HG02973 (cell line): ENCODE results near the gene SFXN3.

Experiments
- ATAC-seq: cut with Tn5 transposase; IDR thresholded peaks from one replicate; pipeline ENCODE4 v1.9.1; 2021; ENCODE audit warnings: moderate library complexity; ENCODE audit not compliant: unreplicated experiment

Gene SFXN3

DNA sequence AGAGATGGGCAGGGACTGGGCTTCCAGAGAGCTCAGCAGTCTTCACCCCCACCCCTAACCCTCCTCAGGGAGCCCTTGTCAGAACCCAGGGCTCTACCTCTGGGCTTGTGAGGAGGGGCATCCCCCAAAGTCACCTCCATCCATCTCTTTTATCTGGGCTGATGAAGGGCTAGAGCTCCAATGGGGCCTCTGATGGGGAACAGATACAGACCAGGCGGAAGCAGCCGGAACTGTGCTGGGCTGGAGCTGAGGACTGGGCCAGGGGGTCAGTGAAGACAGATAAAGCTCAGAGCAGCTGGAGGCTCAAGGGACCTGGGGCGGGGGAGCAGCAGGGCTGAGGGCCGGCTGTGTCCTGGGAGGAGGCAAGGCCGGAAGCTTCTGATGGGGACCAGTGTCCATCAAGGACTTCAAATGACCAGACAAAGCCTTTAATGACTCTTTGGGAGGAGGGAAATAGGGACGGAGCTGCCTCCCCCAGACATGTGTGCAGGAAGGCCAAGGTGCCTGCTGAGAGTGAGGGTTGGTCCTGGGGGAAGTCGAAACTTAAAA is 40.9 kb downstream of the SFXN3 start:
- no peak for ATAC-seq

GRCh38 chr10:101072923-101073322 is 41.9 kb downstream of the SFXN3 start:
- no peak for ATAC-seq

DNA sequence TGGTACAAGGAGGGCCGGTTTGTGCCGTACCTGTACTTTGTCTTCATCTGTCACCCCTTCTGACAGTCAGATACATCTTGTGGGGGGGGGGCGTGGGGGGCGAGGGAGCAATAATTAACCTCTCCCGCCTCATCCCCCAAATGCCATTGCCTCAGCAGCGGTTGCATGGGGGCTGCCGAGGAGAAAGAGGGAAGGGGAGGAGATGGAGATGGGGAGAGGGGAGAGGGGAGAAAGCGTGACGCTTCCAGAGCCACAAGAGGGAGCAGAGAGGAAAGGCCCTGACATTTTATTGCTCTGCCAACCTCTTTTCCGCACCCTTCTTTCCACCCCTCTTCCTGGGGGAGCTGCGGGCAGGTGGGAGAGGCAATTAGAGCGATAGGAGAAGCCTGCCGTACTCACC is 42.6 kb downstream of the SFXN3 start:
- ATAC-seq: no peak

DNA sequence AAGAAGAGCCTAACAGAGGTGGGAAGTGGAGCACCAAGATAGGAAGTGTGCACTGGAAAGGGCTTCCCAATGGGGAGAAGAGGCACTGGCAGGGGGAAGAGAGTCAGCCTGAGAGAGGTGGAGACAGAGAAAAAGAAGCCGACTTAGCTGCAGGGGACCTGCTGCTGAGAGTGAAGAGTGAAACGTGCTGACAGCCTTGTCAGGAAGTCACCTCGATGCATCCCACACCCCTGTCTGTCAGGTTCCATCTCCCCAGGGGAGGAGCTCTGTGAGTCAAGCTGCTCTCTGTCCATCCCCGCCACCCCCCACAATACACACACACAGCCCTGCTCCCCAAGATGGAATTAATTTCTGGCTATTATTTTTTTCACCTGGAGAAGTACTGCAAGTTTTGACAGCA is 44.7 kb downstream of the SFXN3 start:
- ATAC-seq: no peak

- no peak for ATAC-seq
Observed at GRCh38 chr10:101076630-101077029, 45.6 kb downstream of the SFXN3 start.

GRCh38 chr10:101079874-101080273 is 48.8 kb downstream of the SFXN3 start:
- ATAC-seq: no peak

GRCh38 chr10:101080933-101081931 is 50.2 kb downstream of the SFXN3 start:
- ATAC-seq: no peak

- ATAC-seq: no peak
Observed at GRCh38 chr10:101085846-101086245, 54.8 kb downstream of the SFXN3 start.

GRCh38 chr10:101087376-101087775 is 56.3 kb downstream of the SFXN3 start:
- ATAC-seq: no peak

DNA sequence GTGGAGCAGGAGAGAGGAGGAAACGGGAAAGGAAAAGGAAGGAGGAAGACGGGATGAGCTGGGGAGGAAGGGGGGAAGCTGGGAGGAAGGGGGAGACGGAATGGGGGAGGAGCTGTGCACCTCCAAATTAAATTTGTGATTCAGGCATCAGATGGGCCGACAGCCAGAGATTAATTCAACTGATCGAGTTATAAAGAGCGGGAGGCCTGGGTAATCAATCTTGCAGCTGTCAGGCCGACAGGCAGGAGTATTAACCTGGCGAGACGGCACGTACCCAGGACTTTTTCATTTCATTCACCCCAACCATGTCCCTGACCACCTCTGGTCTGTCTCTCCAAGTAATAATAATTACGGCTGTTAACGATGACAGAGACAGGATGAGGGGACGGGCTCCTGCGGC is 56.9 kb downstream of the SFXN3 start:
- ATAC-seq: no peak

GRCh38 chr10:101089520-101090299 is 58.7 kb downstream of the SFXN3 start:
- no peak for ATAC-seq

- ATAC-seq: no peak
Observed at GRCh38 chr10:101090597-101090996, 59.6 kb downstream of the SFXN3 start.
